Erythroblast (primary cell): ENCODE results near the gene SH2D1A.

Source experiments
- GATA1 ChIP-seq: IDR thresholded peaks from 2 replicates; pipeline ENCODE4 v1.6.1; 2011; ENCODE audit warnings: low read depth, mild to moderate bottlenecking, control low read depth, low read length, moderate library complexity
- POLR2A ChIP-seq: IDR thresholded peaks from 2 replicates; pipeline ENCODE4 v1.6.1; 2011; ENCODE audit warnings: mild to moderate bottlenecking, low read length

DNA sequence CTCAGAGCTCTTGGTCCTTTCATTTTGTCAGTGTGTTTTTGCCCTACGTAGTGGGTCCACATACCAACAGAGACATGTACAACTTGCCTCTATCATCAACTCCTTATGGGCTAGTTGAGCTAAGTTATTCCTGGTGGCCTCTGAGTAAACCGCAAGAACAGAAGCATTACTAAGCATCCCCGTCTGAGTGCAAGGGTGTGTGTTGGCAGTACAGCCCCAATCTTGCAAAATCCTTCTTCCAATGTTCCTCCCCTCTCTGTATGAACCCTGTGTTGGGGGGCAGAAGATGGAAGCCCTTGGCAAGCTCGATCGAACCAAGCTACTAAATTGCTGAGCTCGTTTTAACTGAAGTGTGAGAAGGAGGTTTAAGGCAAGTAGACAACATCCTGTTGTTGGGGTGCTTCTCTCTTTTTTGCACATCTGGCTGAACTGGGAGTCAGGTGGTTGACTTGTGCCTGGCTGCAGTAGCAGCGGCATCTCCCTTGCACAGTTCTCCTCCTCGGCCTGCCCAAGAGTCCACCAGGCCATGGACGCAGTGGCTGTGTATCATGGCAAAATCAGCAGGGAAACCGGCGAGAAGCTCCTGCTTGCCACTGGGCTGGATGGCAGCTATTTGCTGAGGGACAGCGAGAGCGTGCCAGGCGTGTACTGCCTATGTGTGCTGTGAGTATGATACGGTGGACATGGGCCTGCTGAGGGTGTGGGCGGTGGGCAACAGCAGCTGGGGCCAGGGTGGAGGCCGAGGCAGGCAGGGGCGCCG, at the start of gene SH2D1A:
- TF ChIP-seq GATA1 (no peak), POLR2A (no peak)
